Osteoblast (primary cell): ENCODE measurements around the gene NTRK1. TPM values are rescaled to one million over a fixed set of nuclear protein-coding genes. Genes with fewer than 3 reads are reported as not detected.

Experiments
- DNase-seq: peaks from one replicate; pipeline ENCODE4 v3.0.0; 2011; ENCODE audit warnings: low spot score, mixed read lengths; ENCODE audit not compliant: insufficient read length; ENCODE audit errors: missing footprints
- H2AFZ ChIP-seq: 2 replicates; pipeline ENCODE4 v1.6.0; 2011; ENCODE audit warnings: mild to moderate bottlenecking, low read length
- H3K27ac ChIP-seq: 2 replicates; pipeline ENCODE4 v1.5.1; 2011; ENCODE audit warnings: mild to moderate bottlenecking, low read depth, low read length, moderate library complexity
- H3K27me3 ChIP-seq: 2 replicates; pipeline ENCODE4 v1.6.0; 2012; ENCODE audit warnings: mild to moderate bottlenecking, control low read depth, inconsistent platforms, low read length, moderate library complexity; ENCODE audit not compliant: insufficient read depth
- H3K36me3 ChIP-seq: 2 replicates; pipeline ENCODE4 v1.5.1; 2011; ENCODE audit warnings: mild to moderate bottlenecking, low read length, control low read depth, moderate library complexity; ENCODE audit not compliant: insufficient read depth
- H3K4me1 ChIP-seq: 2 replicates; pipeline ENCODE4 v1.5.1; 2011; ENCODE audit warnings: mild to moderate bottlenecking, low read length, control low read depth, moderate library complexity; ENCODE audit not compliant: insufficient read depth
- H3K4me2 ChIP-seq: 2 replicates; pipeline ENCODE4 v1.6.0; 2011; ENCODE audit warnings: mild to moderate bottlenecking, low read length; ENCODE audit not compliant: insufficient read depth
- H3K4me3 ChIP-seq: fragments of 200-600 bp; sonication (generic); 3 replicates; pipeline ENCODE4 v1.5.1; 2012; ENCODE audit warnings: mild to moderate bottlenecking, low read length, inconsistent platforms; ENCODE audit not compliant: insufficient read depth
- H3K79me2 ChIP-seq: 2 replicates; pipeline ENCODE4 v1.6.0; 2012; ENCODE audit warnings: mild to moderate bottlenecking, low read length, control low read depth, inconsistent platforms; ENCODE audit not compliant: insufficient read depth
- H3K9me3 ChIP-seq: 2 replicates; pipeline ENCODE4 v1.5.1; 2011; ENCODE audit warnings: low read depth, low read length, control low read depth
- H4K20me1 ChIP-seq: 2 replicates; pipeline ENCODE4 v1.6.0; 2012; ENCODE audit warnings: mild to moderate bottlenecking, low read length, control low read depth; ENCODE audit not compliant: insufficient read depth
- CTCF ChIP-seq: IDR thresholded peaks from 2 replicates; pipeline ENCODE4 v1.5.1; 2011; ENCODE audit warnings: mild to moderate bottlenecking, low read depth, low read length, moderate library complexity; ENCODE audit errors: extremely low read depth
- total RNA-seq: library from RNA; depleted of rRNA; stranded (reverse); fragments of >200 nt; gene quantifications from 2 replicates; pipeline ENCODE4 v1.2.3, GENCODE V29; 2012

Gene NTRK1
- total RNA-seq, 1 donor: 0.36 TPM

GRCh38 chr1:156895455-156895812 is 34.8 kb downstream of the NTRK1 start:
- Histone ChIP-seq H3K4me1 (peaks cover 74% of the 10 kb centered on the region), H3K79me2 (peaks cover 47% of the 10 kb centered on the region), H3K9me3 (no peaks in the 10 kb centered on the region), H3K4me2 (peak overlapping the region; percentile 90), H3K4me3 (peak overlapping the region; percentile 75), H3K27me3 (no peaks in the 10 kb centered on the region), H4K20me1 (peaks cover 4% of the 10 kb centered on the region), H3K27ac (peak overlapping the region; percentile 100), H2AFZ (peak overlapping the region; percentile 60), H3K36me3 (no peaks in the 10 kb centered on the region)
- no peak for TF ChIP-seq CTCF
- DNase-seq: no peak

DNA sequence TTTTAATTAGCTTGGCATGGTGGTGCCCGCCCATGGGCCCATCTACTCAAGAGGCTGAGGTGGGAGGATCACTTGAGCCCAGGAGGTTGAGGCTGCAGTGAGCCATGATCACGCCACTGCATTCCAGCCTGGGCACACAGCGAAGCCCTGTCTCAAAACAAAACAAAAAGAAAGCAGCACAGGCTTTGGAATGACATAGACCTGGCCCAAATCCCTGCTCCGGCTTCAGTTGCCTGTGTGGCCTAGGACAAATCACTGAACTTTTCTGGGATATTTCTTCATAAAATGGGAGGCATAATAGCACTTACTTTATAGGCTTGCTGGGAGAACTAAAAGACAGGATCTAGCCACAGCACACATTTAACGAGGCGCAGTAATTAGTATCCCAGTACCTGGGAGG is 35.3 kb downstream of the NTRK1 start:
- Histone ChIP-seq H2AFZ (no peak overlapping the region), H3K9me3 (no peaks in the 10 kb centered on the region), H3K4me1 (peaks cover 79% of the 10 kb centered on the region), H4K20me1 (peaks cover 7% of the 10 kb centered on the region), H3K27me3 (no peaks in the 10 kb centered on the region), H3K36me3 (no peaks in the 10 kb centered on the region), H3K79me2 (peaks cover 52% of the 10 kb centered on the region), H3K27ac (peak overlapping the region; percentile 100), H3K4me3 (peak overlapping the region; percentile 61), H3K4me2 (peak overlapping the region; percentile 90)
- no peak for TF ChIP-seq CTCF
- no peak for DNase-seq

DNA sequence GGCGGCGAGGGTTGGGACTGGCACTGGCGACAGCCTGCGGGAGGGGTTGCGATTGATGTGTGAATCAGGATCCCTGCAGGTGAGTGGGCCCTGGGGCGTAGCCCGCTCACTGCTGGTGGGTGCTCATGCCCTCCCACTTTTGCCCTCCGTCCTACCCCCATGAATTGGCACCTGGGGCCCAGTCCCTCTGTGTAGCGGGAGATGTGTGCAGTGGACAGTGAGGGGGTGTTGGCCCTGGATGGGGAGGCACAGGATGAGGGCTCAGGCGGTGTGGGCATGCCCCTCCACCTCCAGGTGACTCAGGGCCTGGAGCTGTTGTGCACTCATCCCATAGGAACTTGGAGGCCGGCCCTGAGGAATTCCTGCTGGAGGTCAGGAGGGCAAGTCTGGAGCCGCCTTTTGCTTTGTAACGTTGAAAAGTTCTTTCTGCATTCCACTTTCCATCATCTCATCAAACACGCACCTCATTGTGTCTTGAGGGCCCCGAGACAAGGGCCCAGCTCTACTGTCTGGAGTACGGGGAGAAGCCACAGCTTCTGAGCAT is 35.9 kb downstream of the NTRK1 start:
- TF ChIP-seq CTCF: no peak
- Histone ChIP-seq H3K9me3 (no peaks in the 10 kb centered on the region), H3K4me1 (peaks cover 85% of the 10 kb centered on the region), H3K27ac (peak overlapping the region; percentile 100), H3K27me3 (no peaks in the 10 kb centered on the region), H4K20me1 (peaks cover 7% of the 10 kb centered on the region), H3K36me3 (no peaks in the 10 kb centered on the region), H3K4me3 (peak overlapping the region; percentile 61), H3K4me2 (peak overlapping the region; percentile 90), H2AFZ (no peak overlapping the region), H3K79me2 (peaks cover 58% of the 10 kb centered on the region)
- peak; percentile 98 for DNase-seq

DNA sequence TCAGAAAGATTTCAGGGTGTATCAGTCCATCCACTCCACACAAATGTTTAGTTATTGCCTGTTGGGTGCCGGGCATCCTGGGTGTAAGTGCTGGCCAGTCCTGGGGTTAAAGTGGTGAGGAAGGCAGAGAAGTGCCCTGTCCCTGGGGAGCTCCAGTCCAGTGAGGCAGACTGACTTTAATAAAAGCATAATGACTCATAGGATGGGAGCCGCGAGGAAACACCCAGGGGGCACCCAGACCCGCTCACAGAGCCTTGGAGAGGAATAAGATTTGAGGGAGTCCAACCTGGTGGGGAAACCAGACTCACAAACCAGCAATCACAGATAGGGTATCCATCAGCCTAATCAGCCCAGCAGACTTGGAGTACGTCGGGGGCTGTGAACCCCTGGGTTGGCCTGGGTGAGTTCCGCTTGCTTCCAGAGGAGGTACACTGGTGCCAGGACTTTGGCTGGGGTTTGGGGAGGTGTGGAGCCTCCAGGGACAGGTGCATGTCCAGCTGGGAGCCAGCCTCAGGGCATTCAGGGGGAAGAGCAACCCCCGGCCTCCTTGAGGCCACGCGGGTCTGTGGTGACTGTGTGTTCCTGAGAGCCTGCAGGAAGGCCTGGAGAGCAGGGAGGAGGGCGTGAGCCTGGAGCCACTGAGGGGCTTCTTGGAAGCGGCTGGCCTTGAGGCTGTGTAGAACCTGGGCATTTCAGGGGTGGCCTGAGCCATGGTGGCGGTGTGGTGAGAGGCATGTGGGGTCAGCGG is 36.6 kb downstream of the NTRK1 start:
- H3K4me2 ChIP-seq: peak overlapping the region; percentile 90
- peaks cover 89% of the 10 kb centered on the region for H3K4me1 ChIP-seq
- H3K9me3 ChIP-seq: no peaks in the 10 kb centered on the region
- peaks cover 65% of the 10 kb centered on the region for H3K79me2 ChIP-seq
- DNase-seq: peak; percentile 97
- peaks cover 7% of the 10 kb centered on the region for H4K20me1 ChIP-seq
- no peaks in the 10 kb centered on the region for H3K36me3 ChIP-seq
- H3K27me3 ChIP-seq: no peaks in the 10 kb centered on the region
- peak overlapping the region; percentile 100 for H3K27ac ChIP-seq
- TF ChIP-seq CTCF: no peak
- peak overlapping the region; percentile 61 for H3K4me3 ChIP-seq
- H2AFZ ChIP-seq: no peak overlapping the region
